Measurements from ENCODE around the gene ZNF536. TPM values are rescaled to one million over a fixed set of nuclear protein-coding genes. Genes with fewer than 3 reads are reported as not detected.

Gene ZNF536
- total and polyA plus RNA-seq, 12 donors, result 2.3 to 10.8 (median 6.4) TPM

DNA sequence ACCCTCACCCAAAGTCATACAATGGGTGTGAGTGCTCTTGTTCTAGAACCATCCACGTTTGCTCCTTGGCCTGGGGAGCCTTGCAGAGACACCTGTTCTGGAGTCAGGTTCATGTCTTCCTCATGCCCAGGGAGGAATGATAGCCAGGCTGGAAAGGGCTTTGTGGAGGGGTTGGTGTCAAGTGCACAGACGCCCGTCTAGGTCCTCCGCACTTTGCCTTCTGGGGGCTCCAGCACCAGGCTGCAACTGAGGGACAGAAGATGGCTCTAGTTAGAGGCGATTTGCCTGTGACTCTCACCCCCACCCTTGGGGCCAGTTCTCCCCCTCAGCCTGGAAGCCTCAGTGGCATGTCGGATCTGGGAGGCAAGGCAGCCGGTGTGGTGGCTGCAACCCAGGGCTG lies 47.2 kb upstream of the ZNF536 start:
- intact Hi-C loops (cut with DNase I), result no loop called here
- no peaks in the 10 kb centered on the region for H3K36me3 ChIP-seq (replicated peaks in 1 of 2)
- 83 to 98% (median 92%) methylated on average over 5 to 7 of the region's 7 CpGs for WGBS, 4 donors
- no peaks in the 10 kb centered on the region for H3K27me3 ChIP-seq
- no peak overlapping the region for H3K27ac ChIP-seq
- DNase-seq, result peak in 1 of 7 donors; percentile 25
- H3K4me3 ChIP-seq, result no peak overlapping the region
- H3K9me3 ChIP-seq (replicated peaks in 1 of 3), result no peaks in the 10 kb centered on the region
- TF ChIP-seq POLR2A (IDR thresholded peaks at IDR 0.05), result no peak
- TF ChIP-seq, protein P1, sequence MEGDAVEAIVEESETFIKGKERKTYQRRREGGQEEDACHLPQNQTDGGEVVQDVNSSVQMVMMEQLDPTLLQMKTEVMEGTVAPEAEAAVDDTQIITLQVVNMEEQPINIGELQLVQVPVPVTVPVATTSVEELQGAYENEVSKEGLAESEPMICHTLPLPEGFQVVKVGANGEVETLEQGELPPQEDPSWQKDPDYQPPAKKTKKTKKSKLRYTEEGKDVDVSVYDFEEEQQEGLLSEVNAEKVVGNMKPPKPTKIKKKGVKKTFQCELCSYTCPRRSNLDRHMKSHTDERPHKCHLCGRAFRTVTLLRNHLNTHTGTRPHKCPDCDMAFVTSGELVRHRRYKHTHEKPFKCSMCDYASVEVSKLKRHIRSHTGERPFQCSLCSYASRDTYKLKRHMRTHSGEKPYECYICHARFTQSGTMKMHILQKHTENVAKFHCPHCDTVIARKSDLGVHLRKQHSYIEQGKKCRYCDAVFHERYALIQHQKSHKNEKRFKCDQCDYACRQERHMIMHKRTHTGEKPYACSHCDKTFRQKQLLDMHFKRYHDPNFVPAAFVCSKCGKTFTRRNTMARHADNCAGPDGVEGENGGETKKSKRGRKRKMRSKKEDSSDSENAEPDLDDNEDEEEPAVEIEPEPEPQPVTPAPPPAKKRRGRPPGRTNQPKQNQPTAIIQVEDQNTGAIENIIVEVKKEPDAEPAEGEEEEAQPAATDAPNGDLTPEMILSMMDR (IDR thresholded peaks at IDR 0.05), result no peak
- no peaks in the 10 kb centered on the region for H3K4me1 ChIP-seq (replicated peaks in 1 of 2)

DNA sequence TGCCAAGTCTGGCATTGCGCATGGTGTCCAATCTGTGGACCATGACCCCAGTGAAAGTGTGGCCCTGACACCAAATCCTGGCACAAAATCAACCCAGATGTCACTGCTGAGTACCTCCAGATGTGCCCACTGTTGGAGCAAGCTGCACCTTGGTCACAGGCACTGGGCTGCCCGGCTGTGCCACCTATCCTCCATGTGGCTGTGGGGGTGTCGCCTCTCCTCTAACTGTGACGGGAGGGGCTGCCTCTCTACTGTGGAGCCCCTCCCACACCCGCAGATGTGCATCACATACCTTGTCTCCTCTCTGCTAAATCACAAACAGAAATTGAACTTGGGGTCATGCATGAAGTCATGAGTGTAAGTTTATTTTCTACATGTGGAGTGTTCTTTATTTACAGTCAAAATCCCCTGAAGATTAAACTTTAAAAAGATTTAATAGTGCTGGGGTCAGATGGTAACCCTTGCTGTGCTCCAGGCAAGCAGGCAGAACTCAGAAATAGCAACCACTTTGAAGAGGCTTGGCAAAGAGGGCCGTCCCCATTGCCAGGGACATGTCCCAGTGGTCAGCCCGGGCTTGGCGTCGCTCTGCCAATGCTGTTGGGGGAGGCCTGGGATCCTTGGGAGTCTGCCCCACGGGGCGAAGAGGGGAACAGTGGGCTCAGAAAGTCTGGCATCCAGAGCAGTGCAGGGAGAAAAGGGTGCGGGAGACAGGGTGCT lies 46.4 kb upstream of the ZNF536 start:
- 70 to 84% (median 78%) methylated on average over 9 to 12 of the region's 12 CpGs for WGBS, 4 donors

DNA sequence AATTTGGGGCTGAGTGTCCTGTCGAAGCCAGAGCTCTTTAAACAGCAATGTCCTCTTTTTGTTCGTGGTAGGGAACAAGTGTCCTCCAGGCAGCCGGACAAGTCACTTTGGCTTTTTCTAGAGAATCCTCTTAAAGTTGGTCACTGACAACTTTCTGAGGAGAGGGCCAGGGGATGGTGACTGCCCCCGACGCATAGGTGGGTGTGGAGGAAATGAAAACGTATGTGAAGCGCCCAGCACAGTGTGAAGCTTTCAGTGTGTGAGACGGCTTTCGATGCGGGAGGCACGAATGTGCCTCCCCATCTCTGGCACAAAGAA lies 45.8 kb upstream of the ZNF536 start:
- 80 to 93% (median 86%) methylated on average over 11 of the region's 11 CpGs for WGBS, 4 donors
- H3K27ac ChIP-seq, result no peak overlapping the region
- DNase-seq, result peak in 1 of 7 donors; percentile 15

More for the DNA sequence above, 46.4 kb upstream of the ZNF536 start:
- Histone ChIP-seq H3K4me1 (replicated peaks in 1 of 2) (no peaks in the 10 kb centered on the region), H3K9me3 (replicated peaks in 1 of 3) (no peaks in the 10 kb centered on the region), H3K27me3 (no peaks in the 10 kb centered on the region), H3K36me3 (replicated peaks in 1 of 2) (no peaks in the 10 kb centered on the region), H3K27ac (no peak overlapping the region), H3K4me3 (no peak overlapping the region)
- intact Hi-C loops (cut with DNase I), result no loop called here
- TF ChIP-seq, protein P1 (IDR thresholded peaks at IDR 0.05), result no peak
- no peak for TF ChIP-seq POLR2A (IDR thresholded peaks at IDR 0.05)
- peak in 1 of 7 donors; percentile 40 for DNase-seq

DNA sequence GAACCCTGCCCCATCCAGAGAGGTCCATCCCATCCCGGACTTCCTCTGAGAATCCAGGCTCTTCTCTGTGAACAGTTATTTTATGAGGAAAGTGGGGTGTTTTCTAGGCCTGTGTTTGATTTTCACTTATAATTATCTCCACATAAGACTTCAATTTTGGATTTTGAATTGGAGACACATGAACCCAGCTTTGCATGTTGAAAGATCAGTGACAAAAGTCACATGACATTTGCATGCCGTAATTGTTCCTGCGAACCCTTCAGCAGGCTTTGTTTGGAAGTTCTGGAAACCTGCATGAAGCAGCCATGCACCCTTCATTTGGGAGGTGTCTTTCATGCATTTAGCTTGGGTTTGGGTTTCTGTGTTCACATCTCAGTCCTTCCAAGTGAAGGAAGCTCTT lies 44.9 kb upstream of the ZNF536 start:
- intact Hi-C loops (cut with DNase I), result no loop called here
- 84 to 94% (median 93%) methylated on average over 3 of the region's 3 CpGs for WGBS, 4 donors
- DNase-seq, result no peak
- H3K4me1 ChIP-seq (replicated peaks in 1 of 2), result no peaks in the 10 kb centered on the region
- H3K9me3 ChIP-seq (replicated peaks in 1 of 3), result no peaks in the 10 kb centered on the region
- TF ChIP-seq, protein P1 (IDR thresholded peaks at IDR 0.05), result no peak
- TF ChIP-seq POLR2A (IDR thresholded peaks at IDR 0.05), result no peak
- H3K27ac ChIP-seq, result no peak overlapping the region
- H3K4me3 ChIP-seq, result no peak overlapping the region
- no peaks in the 10 kb centered on the region for H3K27me3 ChIP-seq
- no peaks in the 10 kb centered on the region for H3K36me3 ChIP-seq (replicated peaks in 1 of 2)

More for the DNA sequence above, 45.8 kb upstream of the ZNF536 start:
- H3K4me3 ChIP-seq, result no peak overlapping the region
- no peaks in the 10 kb centered on the region for H3K9me3 ChIP-seq (replicated peaks in 1 of 3)
- no peaks in the 10 kb centered on the region for H3K4me1 ChIP-seq (replicated peaks in 1 of 2)
- TF ChIP-seq, protein P1 (IDR thresholded peaks at IDR 0.05), result no peak
- TF ChIP-seq POLR2A (IDR thresholded peaks at IDR 0.05), result no peak
- no peaks in the 10 kb centered on the region for H3K36me3 ChIP-seq (replicated peaks in 1 of 2)
- no peaks in the 10 kb centered on the region for H3K27me3 ChIP-seq
- intact Hi-C loops (cut with DNase I), result no loop called here
